HepG2 (cell line): Measurements from ENCODE around the gene ZNF3. TPM values are rescaled to one million over a fixed set of nuclear protein-coding genes. Genes with fewer than 3 reads are reported as not detected.

Experiments
- ATF1 ChIP-seq: IDR thresholded peaks from 2 replicates; pipeline ENCODE4 v1.6.1; 2016; ENCODE audit warnings: mild to moderate bottlenecking, control low read depth
- CEBPG ChIP-seq: IDR thresholded peaks from 2 replicates; pipeline ENCODE4 v1.6.1; 2016
- DBP ChIP-seq: sonication (generic); formaldehyde crosslinking; IDR thresholded peaks from 2 replicates; pipeline ENCODE4 v1.4.0; 2020; ENCODE audit warnings: missing genetic modification reagents; ENCODE audit errors: not compliant biosample characterization
- ELF1 ChIP-seq: sonication (generic); formaldehyde crosslinking; IDR thresholded peaks from 2 replicates; pipeline ENCODE4 v1.4.0; 2020; ENCODE audit warnings: missing genetic modification reagents
- FOXA3 ChIP-seq: IDR thresholded peaks from 2 replicates; pipeline ENCODE4 v1.6.1; 2016; ENCODE audit warnings: missing genetic modification reagents, missing compliant biosample characterization
- GFI1 ChIP-seq: sonication (generic); formaldehyde crosslinking; IDR thresholded peaks from 2 replicates; pipeline ENCODE4 v1.5.0; 2020; ENCODE audit warnings: missing genetic modification reagents, mild to moderate bottlenecking, borderline replicate concordance
- HDAC6 ChIP-seq: fragments of 200-600 bp; sonication (generic); IDR thresholded peaks from 2 replicates; pipeline ENCODE4 v1.7.0; 2017; ENCODE audit warnings: mild to moderate bottlenecking, antibody characterized with exemption, low read length, low read depth
- HNF4A ChIP-seq: sonication (generic); formaldehyde crosslinking; IDR thresholded peaks from 2 replicates; pipeline ENCODE4 v1.4.0; 2020; ENCODE audit warnings: missing genetic modification reagents
- JARID2 ChIP-seq: sonication (generic); formaldehyde crosslinking; IDR thresholded peaks from 2 replicates; pipeline ENCODE4 v1.8.1; 2023; ENCODE audit warnings: missing genetic modification reagents, inconsistent platforms; ENCODE audit not compliant: insufficient replicate concordance
- KLF6 ChIP-seq: IDR thresholded peaks from 2 replicates; pipeline ENCODE4 v1.8.0; 2016; ENCODE audit warnings: missing biosample characterization, missing genetic modification reagents
- MYC ChIP-seq: sonication (generic); formaldehyde crosslinking; IDR thresholded peaks from 2 replicates; pipeline ENCODE4 v1.9.0; 2021; ENCODE audit warnings: missing genetic modification reagents, borderline replicate concordance
- NR2F1 ChIP-seq, 2 experiments: fragments of 450-650 bp in 1 of 2; formaldehyde crosslinking in 1 of 2; IDR thresholded peaks; 2 replicates each; pipeline versions ENCODE4 v1.5.0 to v1.6.1; 2016 to 2020; ENCODE audit warnings: mild to moderate bottlenecking in 1 of 2, missing compliant biosample characterization in 1 of 2, missing genetic modification reagents in 1 of 2, moderate library complexity in 1 of 2
- POLR2G ChIP-seq: fragments of 200-400 bp; formaldehyde crosslinking; IDR thresholded peaks from 2 replicates; pipeline ENCODE4 v1.6.1; 2018; ENCODE audit warnings: mild to moderate bottlenecking, low read depth, low read length, moderate library complexity
- SP5 ChIP-seq: IDR thresholded peaks from 2 replicates; pipeline ENCODE4 v1.6.1; 2016; ENCODE audit warnings: low read depth, borderline replicate concordance
- TEAD2 ChIP-seq: sonication (generic); formaldehyde crosslinking; IDR thresholded peaks from 2 replicates; pipeline ENCODE4 v1.9.0; 2021; ENCODE audit warnings: missing genetic modification reagents
- THAP7 ChIP-seq: sonication (generic); formaldehyde crosslinking; IDR thresholded peaks from 2 replicates; pipeline ENCODE4 v1.8.1; 2023; ENCODE audit warnings: mild to moderate bottlenecking, missing genetic modification reagents
- ZFY ChIP-seq: sonication (generic); formaldehyde crosslinking; IDR thresholded peaks from 2 replicates; pipeline ENCODE4 v1.4.0; 2020; ENCODE audit warnings: missing genetic modification reagents
- ZNF17 ChIP-seq: sonication (generic); formaldehyde crosslinking; IDR thresholded peaks from 2 replicates; pipeline ENCODE4 v1.5.0; 2020; ENCODE audit warnings: mild to moderate bottlenecking, missing genetic modification reagents
- ZNF230 ChIP-seq: sonication (generic); formaldehyde crosslinking; IDR thresholded peaks from 2 replicates; pipeline ENCODE4 v1.4.0; 2020; ENCODE audit warnings: mild to moderate bottlenecking, missing genetic modification reagents
- ZNF367 ChIP-seq: sonication (generic); formaldehyde crosslinking; IDR thresholded peaks from 2 replicates; pipeline ENCODE4 v1.4.0; 2020; ENCODE audit warnings: missing genetic modification reagents, borderline replicate concordance
- ZNF446 ChIP-seq: sonication (generic); formaldehyde crosslinking; IDR thresholded peaks from 2 replicates; pipeline ENCODE4 v1.5.0; 2020; ENCODE audit warnings: mild to moderate bottlenecking, missing genetic modification reagents
- ZNF556 ChIP-seq: sonication (generic); formaldehyde crosslinking; IDR thresholded peaks from 2 replicates; pipeline ENCODE4 v1.4.0; 2020; ENCODE audit warnings: mild to moderate bottlenecking, missing genetic modification reagents, borderline replicate concordance
- ZNF607 ChIP-seq: sonication (generic); formaldehyde crosslinking; IDR thresholded peaks from 2 replicates; pipeline ENCODE4 v1.5.1; 2020; ENCODE audit warnings: missing genetic modification reagents, mild to moderate bottlenecking, borderline replicate concordance
- ZNF639 ChIP-seq: conservative IDR thresholded peaks from 2 replicates; pipeline ENCODE4 v1.6.1; 2018; ENCODE audit warnings: missing genetic modification reagents
- ZNF670 ChIP-seq: sonication (generic); formaldehyde crosslinking; IDR thresholded peaks from 2 replicates; pipeline ENCODE4 v1.8.0; 2022; ENCODE audit warnings: mild to moderate bottlenecking, missing genetic modification reagents, borderline replicate concordance
- ZNF672 ChIP-seq: sonication (generic); formaldehyde crosslinking; IDR thresholded peaks from 2 replicates; pipeline ENCODE4 v1.8.1; 2022; ENCODE audit warnings: missing genetic modification reagents
- polyA plus RNA-seq, 8 experiments: library from polyadenylated mRNA; depleted of rRNA in 3 of 8; stranded (reverse) in 7 of 8; unstranded in 1 of 8; fragments of >200 nt; fragmentation: Illumina TruSeq in 4 of 8; extraction: Trizol in 4 of 8; gene quantifications; 2 replicates each; pipeline versions ENCODE4 v1.2.1 to v1.2.3, GENCODE V29; 2011 to 2016; ENCODE audit warnings: low read depth in 4 of 8, missing spikeins in 1 of 8, mixed read lengths in 1 of 8; ENCODE audit not compliant: insufficient read depth in 1 of 8
- total RNA-seq, 5 experiments: library from RNA; depleted of rRNA; stranded (reverse); fragments of >200 nt; fragmentation: Illumina TruSeq; extraction: Trizol; gene quantifications; 2 replicates each; pipeline ENCODE4 v1.2.3, GENCODE V29; 2016; ENCODE audit warnings: low read depth in 1 of 5

ZNF3 gene
- total and polyA plus RNA-seq, 2 of the 13 experiments (the other 11 are each of a cell fraction or from before 2014, with no cell fraction given) = 33.7 to 56.9 TPM

- TF ChIP-seq ZNF607 (peak; percentile 45; the same call in 1 of the 2 replicates), ZFY (CRISPR knock-in tag) (no peak), FOXA3 (peak; percentile 80), MYC (CRISPR knock-in tag) (no peak), POLR2G (peak; percentile 67), ATF1 (CRISPR knock-in tag) (0 out of 2 replicates have a peak, but pooled peaks have one; percentile 0), ZNF556 (no peak), JARID2 (CRISPR knock-in tag) (no peak), ZNF670 (no peak), ZNF367 (peak; percentile 77; the same call in 1 of the 2 replicates), KLF6 (CRISPR knock-in tag) (no peak), HNF4A (CRISPR knock-in tag) (peak; percentile 25; the same call in 1 of the 2 replicates), GFI1 (CRISPR knock-in tag) (no peak), ZNF17 (peak; percentile 45; the same call in 1 of the 2 replicates), CEBPG (CRISPR knock-in tag) (0 out of 2 replicates have a peak, but pooled peaks have one; percentile 8), THAP7 (CRISPR knock-in tag) (no peak), ZNF230 (CRISPR knock-in tag) (0 out of 2 replicates have a peak, but pooled peaks have one; percentile 25), ELF1 (0 out of 2 replicates have a peak, but pooled peaks have one; percentile 31), ZNF446 (CRISPR knock-in tag) (0 out of 2 replicates have a peak, but pooled peaks have one; percentile 27), DBP (CRISPR knock-in tag) (peak; percentile 53), NR2F1 (CRISPR knock-in tag; IDR thresholded peaks at IDR 0.05) (no peak), ZNF639 (CRISPR knock-in tag) (no peak), ZNF672 (CRISPR knock-in tag) (no peak), TEAD2 (CRISPR knock-in tag) (0 out of 2 replicates have a peak, but pooled peaks have one; percentile 33), HDAC6 (no peak), SP5 (CRISPR knock-in tag) (no peak)
These were observed 502 bp downstream of the ZNF3 start (continued) for GRCh38 chr7:100080907-100081534.
